ENCODE results near the gene CCDC33.

Gene CCDC33

GRCh38 chr15:74226761-74227540 is 9.2 kb upstream of the CCDC33 start:
- no peaks in the 10 kb centered on the region for H3K4me1 ChIP-seq (ENCODE audit: control insufficient read depth, insufficient read depth, low read length)
- no peak overlapping the region for H3K9ac ChIP-seq (ENCODE audit: low read length)
- H3K4me3 ChIP-seq (ENCODE audit: low read length) = no peak overlapping the region
- H3K36me3 ChIP-seq (ENCODE audit: control insufficient read depth, insufficient read depth, low read length) = no peaks in the 10 kb centered on the region
- peaks cover 11% of the 10 kb centered on the region for H3K27me3 ChIP-seq (ENCODE audit: control insufficient read depth, insufficient read depth, low read length)
- no peak overlapping the region for H3K27ac ChIP-seq (ENCODE audit: low read depth, low read length)

- H3K9ac ChIP-seq (ENCODE audit: low read length) = no peak overlapping the region
- H3K4me1 ChIP-seq (ENCODE audit: control insufficient read depth, insufficient read depth, low read length) = no peaks in the 10 kb centered on the region
- H3K27ac ChIP-seq (ENCODE audit: low read depth, low read length) = no peak overlapping the region
- peaks cover 6% of the 10 kb centered on the region for H3K27me3 ChIP-seq (ENCODE audit: control insufficient read depth, insufficient read depth, low read length)
- H3K36me3 ChIP-seq (ENCODE audit: control insufficient read depth, insufficient read depth, low read length) = no peaks in the 10 kb centered on the region
- H3K4me3 ChIP-seq (ENCODE audit: low read length) = no peak overlapping the region
These were observed 8.0 kb upstream of the CCDC33 start for GRCh38 chr15:74227968-74228722.

- Histone ChIP-seq H3K4me3 (ENCODE audit: low read length) (no peak overlapping the region), H3K27me3 (ENCODE audit: control insufficient read depth, insufficient read depth, low read length) (peaks cover 4% of the 10 kb centered on the region), H3K9ac (ENCODE audit: low read length) (no peak overlapping the region), H3K4me1 (ENCODE audit: control insufficient read depth, insufficient read depth, low read length) (no peaks in the 10 kb centered on the region), H3K27ac (ENCODE audit: low read depth, low read length) (no peak overlapping the region), H3K36me3 (ENCODE audit: control insufficient read depth, insufficient read depth, low read length) (no peaks in the 10 kb centered on the region)
These were observed 7.4 kb upstream of the CCDC33 start for GRCh38 chr15:74228723-74229081.

GRCh38 chr15:74229686-74230085 is 6.4 kb upstream of the CCDC33 start:
- peaks cover 4% of the 10 kb centered on the region for H3K27me3 ChIP-seq (ENCODE audit: control insufficient read depth, insufficient read depth, low read length)
- H3K36me3 ChIP-seq (ENCODE audit: control insufficient read depth, insufficient read depth, low read length) = no peaks in the 10 kb centered on the region
- H3K9ac ChIP-seq (ENCODE audit: low read length) = no peak overlapping the region
- H3K4me3 ChIP-seq (ENCODE audit: low read length) = no peak overlapping the region
- H3K27ac ChIP-seq (ENCODE audit: low read depth, low read length) = no peak overlapping the region
- H3K4me1 ChIP-seq (ENCODE audit: control insufficient read depth, insufficient read depth, low read length) = no peaks in the 10 kb centered on the region

GRCh38 chr15:74231475-74231874 is 4.7 kb upstream of the CCDC33 start:
- H3K27ac ChIP-seq (ENCODE audit: low read depth, low read length) = no peak overlapping the region
- no peak overlapping the region for H3K9ac ChIP-seq (ENCODE audit: low read length)
- H3K27me3 ChIP-seq (ENCODE audit: control insufficient read depth, insufficient read depth, low read length) = peaks cover 4% of the 10 kb centered on the region
- H3K4me3 ChIP-seq (ENCODE audit: low read length) = no peak overlapping the region
- no peaks in the 10 kb centered on the region for H3K4me1 ChIP-seq (ENCODE audit: control insufficient read depth, insufficient read depth, low read length)
- H3K36me3 ChIP-seq (ENCODE audit: control insufficient read depth, insufficient read depth, low read length) = no peaks in the 10 kb centered on the region

DNA sequence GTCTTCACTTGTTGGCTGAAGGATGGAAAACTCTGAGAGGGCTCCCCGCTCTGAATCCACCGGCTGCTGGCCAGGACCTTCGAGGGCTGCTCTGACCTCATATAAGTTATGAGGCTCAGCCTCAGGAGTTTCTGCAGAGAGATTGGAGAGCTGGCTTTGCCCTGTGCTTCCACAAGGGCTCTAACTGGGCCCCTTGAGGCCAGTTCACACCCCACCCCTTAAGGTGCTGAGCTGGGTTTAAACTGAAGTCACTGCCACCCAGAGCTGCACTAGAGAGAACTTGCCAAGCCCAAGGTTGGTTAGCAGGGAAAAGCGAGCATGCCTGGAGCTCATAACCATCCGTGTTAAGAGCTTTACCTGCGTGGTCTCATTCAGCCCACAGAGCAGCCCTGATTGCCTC is 2.8 kb upstream of the CCDC33 start:
- Histone ChIP-seq H3K27me3 (ENCODE audit: control insufficient read depth, insufficient read depth, low read length) (peaks cover 4% of the 10 kb centered on the region), H3K4me1 (ENCODE audit: control insufficient read depth, insufficient read depth, low read length) (no peaks in the 10 kb centered on the region), H3K27ac (ENCODE audit: low read depth, low read length) (no peak overlapping the region), H3K36me3 (ENCODE audit: control insufficient read depth, insufficient read depth, low read length) (no peaks in the 10 kb centered on the region), H3K4me3 (ENCODE audit: low read length) (no peak overlapping the region), H3K9ac (ENCODE audit: low read length) (no peak overlapping the region)

DNA sequence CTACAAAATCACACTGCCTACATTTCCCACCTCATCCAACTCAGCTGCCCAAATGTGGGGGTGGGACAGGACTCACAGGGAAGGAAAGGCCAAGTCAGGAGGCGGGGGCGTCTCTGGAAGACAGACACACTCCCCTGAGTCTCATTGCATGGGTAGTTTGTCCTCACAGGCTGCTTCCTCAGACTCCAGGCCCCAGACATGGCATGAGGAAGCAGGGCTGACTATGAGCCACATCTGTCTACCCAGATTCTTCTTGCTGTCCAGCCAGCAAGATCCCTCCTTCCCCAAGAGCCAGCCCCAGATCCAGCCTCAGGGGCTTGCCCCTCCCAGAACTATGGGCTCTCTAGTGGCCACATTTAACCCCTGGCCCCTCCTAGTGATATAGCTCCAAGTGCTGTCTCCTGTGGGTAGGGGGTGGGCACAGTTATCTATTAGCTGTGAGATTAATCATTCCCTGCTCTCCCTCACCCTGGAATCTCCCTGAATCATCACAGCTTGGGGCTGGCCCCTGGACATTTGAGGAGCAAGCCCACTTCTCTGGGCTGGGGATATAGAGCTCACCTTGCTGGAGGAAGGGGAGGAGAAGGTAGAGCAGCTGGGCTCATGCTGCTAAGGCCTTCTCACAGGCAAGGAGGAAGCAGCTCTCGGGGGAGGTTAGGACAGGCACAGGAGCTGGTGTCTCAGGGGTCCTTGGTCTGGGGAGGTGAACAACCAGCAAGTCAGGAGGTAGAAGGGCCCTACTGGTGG is 2.1 kb upstream of the CCDC33 start:
- H3K27ac ChIP-seq (ENCODE audit: low read depth, low read length) = no peak overlapping the region
- peaks cover 4% of the 10 kb centered on the region for H3K27me3 ChIP-seq (ENCODE audit: control insufficient read depth, insufficient read depth, low read length)
- H3K4me1 ChIP-seq (ENCODE audit: control insufficient read depth, insufficient read depth, low read length) = no peaks in the 10 kb centered on the region
- no peak overlapping the region for H3K4me3 ChIP-seq (ENCODE audit: low read length)
- H3K36me3 ChIP-seq (ENCODE audit: control insufficient read depth, insufficient read depth, low read length) = no peaks in the 10 kb centered on the region
- H3K9ac ChIP-seq (ENCODE audit: low read length) = no peak overlapping the region

- no peaks in the 10 kb centered on the region for H3K36me3 ChIP-seq (ENCODE audit: control insufficient read depth, insufficient read depth, low read length)
- H3K4me1 ChIP-seq (ENCODE audit: control insufficient read depth, insufficient read depth, low read length) = no peaks in the 10 kb centered on the region
- no peak overlapping the region for H3K4me3 ChIP-seq (ENCODE audit: low read length)
- H3K27me3 ChIP-seq (ENCODE audit: control insufficient read depth, insufficient read depth, low read length) = peaks cover 4% of the 10 kb centered on the region
- H3K9ac ChIP-seq (ENCODE audit: low read length) = no peak overlapping the region
- no peak overlapping the region for H3K27ac ChIP-seq (ENCODE audit: low read depth, low read length)
These were observed 1.6 kb upstream of the CCDC33 start for GRCh38 chr15:74234598-74234875.

DNA sequence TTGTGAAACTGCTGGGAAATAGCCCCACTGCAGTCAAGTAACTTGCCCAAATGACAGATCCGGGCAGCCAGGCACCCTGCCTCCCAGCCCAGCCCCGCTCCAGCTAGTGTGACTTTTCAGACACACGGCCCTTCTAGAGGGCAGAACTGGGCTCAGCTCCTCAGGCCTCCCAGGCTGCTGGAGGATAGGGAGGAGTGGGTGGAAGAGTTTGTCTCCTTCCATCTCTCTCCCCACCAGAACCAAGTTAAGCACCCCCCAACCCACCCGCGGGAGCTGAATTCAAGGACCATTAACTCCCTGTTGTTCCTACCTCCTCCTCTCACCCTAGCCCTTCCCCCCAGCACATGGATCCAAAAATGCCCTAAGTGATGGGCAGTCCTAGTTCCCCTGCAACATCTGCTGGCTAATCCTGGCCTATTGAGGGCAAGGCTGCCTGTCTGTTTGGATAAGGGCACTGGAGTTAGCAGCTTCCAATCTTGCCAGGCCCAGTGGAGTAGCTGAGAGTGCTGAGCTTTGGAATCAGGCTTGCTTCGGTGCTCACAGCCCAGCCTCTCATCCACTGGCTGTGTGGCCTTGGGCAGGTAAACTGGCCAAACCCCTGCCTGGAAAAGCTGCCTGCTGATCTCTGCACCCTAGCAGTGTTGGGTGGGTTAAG is 3.1 kb downstream of the CCDC33 start:
- Histone ChIP-seq H3K4me1 (ENCODE audit: control insufficient read depth, insufficient read depth, low read length) (no peaks in the 10 kb centered on the region), H3K9ac (ENCODE audit: low read length) (no peak overlapping the region), H3K36me3 (ENCODE audit: control insufficient read depth, insufficient read depth, low read length) (no peaks in the 10 kb centered on the region), H3K27me3 (ENCODE audit: control insufficient read depth, insufficient read depth, low read length) (peaks cover 2% of the 10 kb centered on the region), H3K27ac (ENCODE audit: low read depth, low read length) (no peak overlapping the region), H3K4me3 (ENCODE audit: low read length) (no peak overlapping the region)

DNA sequence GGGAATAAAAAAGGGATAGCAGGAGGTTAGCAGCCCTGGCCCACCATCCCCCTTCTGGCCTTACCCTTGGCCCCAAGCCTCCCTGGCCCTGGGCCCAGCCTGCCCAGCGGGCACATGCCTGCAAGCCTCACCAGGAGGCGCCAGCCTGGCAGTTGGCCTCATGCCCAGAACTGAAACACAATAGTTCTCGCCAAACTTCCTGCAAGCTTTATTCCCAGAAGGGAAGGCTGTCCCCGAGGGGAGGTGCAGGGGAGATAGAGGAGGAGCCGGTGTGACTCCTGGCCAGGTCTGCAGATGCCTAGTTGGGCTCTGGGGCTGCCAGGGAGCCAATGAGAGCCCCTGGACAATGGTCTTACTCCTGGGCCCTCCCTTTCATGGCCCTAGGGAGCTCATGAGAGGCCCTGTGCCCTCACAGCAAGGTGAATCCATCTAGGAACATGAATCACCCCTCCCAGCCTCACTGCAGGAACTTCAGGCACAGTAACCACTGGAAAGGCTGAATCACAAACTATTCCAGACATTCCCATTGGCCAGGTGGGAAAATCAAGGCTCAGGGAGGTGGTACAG is 4.0 kb downstream of the CCDC33 start:
- Histone ChIP-seq H3K4me3 (ENCODE audit: low read length) (no peak overlapping the region), H3K4me1 (ENCODE audit: control insufficient read depth, insufficient read depth, low read length) (no peaks in the 10 kb centered on the region), H3K27me3 (ENCODE audit: control insufficient read depth, insufficient read depth, low read length) (peaks cover 4% of the 10 kb centered on the region), H3K27ac (ENCODE audit: low read depth, low read length) (no peak overlapping the region), H3K9ac (ENCODE audit: low read length) (no peak overlapping the region), H3K36me3 (ENCODE audit: control insufficient read depth, insufficient read depth, low read length) (no peaks in the 10 kb centered on the region)

- Histone ChIP-seq H3K4me1 (ENCODE audit: control insufficient read depth, insufficient read depth, low read length) (no peaks in the 10 kb centered on the region), H3K27me3 (ENCODE audit: control insufficient read depth, insufficient read depth, low read length) (peaks cover 4% of the 10 kb centered on the region), H3K27ac (ENCODE audit: low read depth, low read length) (no peak overlapping the region), H3K36me3 (ENCODE audit: control insufficient read depth, insufficient read depth, low read length) (no peaks in the 10 kb centered on the region), H3K9ac (ENCODE audit: low read length) (no peak overlapping the region), H3K4me3 (ENCODE audit: low read length) (no peak overlapping the region)
These were observed 4.9 kb downstream of the CCDC33 start for GRCh38 chr15:74240897-74241614.
